ENCODE data around the gene SIT1.
"Not testable (repeated sequence)": the region's sequence is repeated elsewhere in the genome, so short reads cannot be mapped to it uniquely, and the experiment has no call there.

The SIT1 gene

DNA sequence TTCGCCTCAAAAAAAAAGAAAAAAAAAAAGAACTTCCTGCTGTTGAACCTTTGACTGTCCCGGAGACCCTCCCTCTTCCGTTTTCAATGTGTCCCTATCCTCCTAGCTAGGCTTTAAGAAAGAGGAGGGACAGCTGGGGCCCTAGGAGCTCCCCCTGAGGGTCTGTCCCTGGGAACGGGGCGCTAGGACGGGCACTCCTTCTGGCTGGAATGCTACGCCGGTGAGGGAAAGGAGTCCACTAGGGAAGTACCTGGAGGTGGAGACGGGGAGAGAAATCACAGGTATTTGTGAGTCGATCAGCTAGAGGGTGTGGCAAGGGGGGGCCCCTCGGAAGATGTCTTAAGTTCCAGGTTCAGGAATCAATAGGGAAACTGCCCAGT is 4.6 kb downstream of the SIT1 start (continued):
- TF ChIP-seq PRDM10 (tag by site-specific recombination; IDR thresholded peaks at IDR 0.05), result no peak
- TF ChIP-seq ZBTB21 (tag by site-specific recombination; IDR thresholded peaks at IDR 0.05), result no peak
- TF ChIP-seq ZBTB7A (tag by site-specific recombination; IDR thresholded peaks at IDR 0.05; ENCODE audit: low read depth), result no peak
- peak; percentile 44; the same call in 1 of the 2 replicates for TF ChIP-seq ZNF341 (tag by site-specific recombination; IDR thresholded peaks at IDR 0.05; ENCODE audit: low read depth)
- TF ChIP-seq ZNF791 (tag by site-specific recombination; IDR thresholded peaks at IDR 0.05), result no peak
- TF ChIP-seq RBAK (tag by site-specific recombination; IDR thresholded peaks at IDR 0.05), result no peak
- peak; percentile 54; the same call in 1 of the 2 replicates for TF ChIP-seq ZNF362 (tag by site-specific recombination; IDR thresholded peaks at IDR 0.05)
- peak; percentile 35; the same call in 1 of the 2 replicates for TF ChIP-seq SP2 (tag by site-specific recombination; IDR thresholded peaks at IDR 0.05)
- no peak for TF ChIP-seq ZNF350 (tag by site-specific recombination; IDR thresholded peaks at IDR 0.05)

DNA sequence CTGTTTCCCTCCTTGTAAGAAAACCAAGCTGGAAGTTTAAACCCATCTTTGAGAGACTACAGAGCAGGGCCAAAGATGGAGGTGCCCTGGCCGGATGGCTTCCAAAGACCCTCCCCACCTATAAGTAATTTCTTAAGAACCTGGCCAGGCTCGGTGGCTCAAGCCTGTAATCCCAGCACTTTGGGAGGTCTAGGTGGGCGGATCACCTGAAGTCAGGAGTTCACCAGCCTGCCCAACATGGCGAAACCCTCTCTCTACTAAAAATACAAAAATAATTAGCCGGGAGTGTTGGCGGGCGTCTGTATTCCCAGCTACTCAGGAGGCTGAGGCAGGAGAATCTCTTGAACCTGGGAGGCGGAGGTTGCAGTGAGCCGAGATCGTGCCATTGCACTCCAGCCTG is 5.0 kb downstream of the SIT1 start:
- H3K9me3 ChIP-seq (ENCODE audit: control insufficient read depth, insufficient read depth, low read depth, low read length); H3K4me1 ChIP-seq (ENCODE audit: control insufficient read depth, insufficient read depth, low read length); H3K36me3 ChIP-seq (ENCODE audit: control insufficient read depth in 2 of 2, insufficient read depth in 1 of 2, low read length in 2 of 2); H3K27ac ChIP-seq (ENCODE audit: extremely low read depth, low read depth, low read length): not testable (repeated sequence)
- ChIA-PET CTCF (interaction anchor here (0.6 to 4.8 kb wide), 25 partner anchors 10 to 593 kb away, joined by 3 to 74 read pairs (median 4); partner anchors contain the start of genes ARHGEF39, CCDC107 and RMRP), POLR2A (interaction anchor here (0.5 to 4.5 kb wide), 5 partner anchors 12 to 86 kb away, joined by 3 to 41 read pairs (median 5); partner anchors contain the start of genes ARHGEF39, CCDC107, CREB3 and RMRP)
- peak overlapping the region; percentile 62 for H3K4me3 ChIP-seq (ENCODE audit: low read depth, low read length)

- Histone ChIP-seq H3K27ac (ENCODE audit: extremely low read depth, low read depth, low read length) (no peak overlapping the region), H3K9me3 (ENCODE audit: control insufficient read depth, insufficient read depth, low read depth, low read length) (no peaks in the 10 kb centered on the region), H3K4me3 (ENCODE audit: low read depth, low read length) (no peak overlapping the region), H3K36me3 (ENCODE audit: control insufficient read depth in 2 of 2, insufficient read depth in 1 of 2, low read length in 2 of 2) (no peaks in the 10 kb centered on the region), H3K4me1 (ENCODE audit: control insufficient read depth, insufficient read depth, low read length) (no peaks in the 10 kb centered on the region)
- ChIA-PET POLR2A (no interaction called here), CTCF (interaction anchor here (1.4 kb wide), 1 partner anchor 32 kb away, joined by 6 read pairs; no protein-coding TSS in a partner anchor)
- TF ChIP-seq ZNF175 (tag by site-specific recombination; IDR thresholded peaks at IDR 0.05), result no peak
- TF ChIP-seq ZNF596 (tag by site-specific recombination; IDR thresholded peaks at IDR 0.05), result no peak
- TF ChIP-seq, protein P1, sequence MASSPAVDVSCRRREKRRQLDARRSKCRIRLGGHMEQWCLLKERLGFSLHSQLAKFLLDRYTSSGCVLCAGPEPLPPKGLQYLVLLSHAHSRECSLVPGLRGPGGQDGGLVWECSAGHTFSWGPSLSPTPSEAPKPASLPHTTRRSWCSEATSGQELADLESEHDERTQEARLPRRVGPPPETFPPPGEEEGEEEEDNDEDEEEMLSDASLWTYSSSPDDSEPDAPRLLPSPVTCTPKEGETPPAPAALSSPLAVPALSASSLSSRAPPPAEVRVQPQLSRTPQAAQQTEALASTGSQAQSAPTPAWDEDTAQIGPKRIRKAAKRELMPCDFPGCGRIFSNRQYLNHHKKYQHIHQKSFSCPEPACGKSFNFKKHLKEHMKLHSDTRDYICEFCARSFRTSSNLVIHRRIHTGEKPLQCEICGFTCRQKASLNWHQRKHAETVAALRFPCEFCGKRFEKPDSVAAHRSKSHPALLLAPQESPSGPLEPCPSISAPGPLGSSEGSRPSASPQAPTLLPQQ (tag by site-specific recombination; IDR thresholded peaks at IDR 0.05), result no peak
- TF ChIP-seq PRDM2 (tag by site-specific recombination; IDR thresholded peaks at IDR 0.05; ENCODE audit: borderline replicate concordance), result no peak
- no peak for TF ChIP-seq ZNF266 (tag by site-specific recombination; IDR thresholded peaks at IDR 0.05; ENCODE audit: low read depth)
- no peak for TF ChIP-seq ZNF202 (tag by site-specific recombination; IDR thresholded peaks at IDR 0.05; ENCODE audit: borderline replicate concordance)
- TF ChIP-seq HOXD13 (CRISPR knock-in tag; IDR thresholded peaks at IDR 0.05; ENCODE audit: borderline replicate concordance), result no peak
- no peak for TF ChIP-seq ZNF549 (tag by site-specific recombination; IDR thresholded peaks at IDR 0.05)
- TF ChIP-seq, protein P2, sequence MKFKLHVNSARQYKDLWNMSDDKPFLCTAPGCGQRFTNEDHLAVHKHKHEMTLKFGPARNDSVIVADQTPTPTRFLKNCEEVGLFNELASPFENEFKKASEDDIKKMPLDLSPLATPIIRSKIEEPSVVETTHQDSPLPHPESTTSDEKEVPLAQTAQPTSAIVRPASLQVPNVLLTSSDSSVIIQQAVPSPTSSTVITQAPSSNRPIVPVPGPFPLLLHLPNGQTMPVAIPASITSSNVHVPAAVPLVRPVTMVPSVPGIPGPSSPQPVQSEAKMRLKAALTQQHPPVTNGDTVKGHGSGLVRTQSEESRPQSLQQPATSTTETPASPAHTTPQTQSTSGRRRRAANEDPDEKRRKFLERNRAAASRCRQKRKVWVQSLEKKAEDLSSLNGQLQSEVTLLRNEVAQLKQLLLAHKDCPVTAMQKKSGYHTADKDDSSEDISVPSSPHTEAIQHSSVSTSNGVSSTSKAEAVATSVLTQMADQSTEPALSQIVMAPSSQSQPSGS (tag by site-specific recombination; IDR thresholded peaks at IDR 0.05; ENCODE audit: low read depth), result no peak
- TF ChIP-seq ZNF16 (tag by site-specific recombination; IDR thresholded peaks at IDR 0.05; ENCODE audit: low read depth), result no peak
These were observed 7.7 kb downstream of the SIT1 start for GRCh38 chr9:35643046-35643445.
